OCI-LY3 (cell line): Measurements from ENCODE around the gene LRP5.

ENCODE experiments used
- H2AFZ ChIP-seq: fragments of 200-600, 300-600 bp; shearing (Covaris generic); 2 replicates; pipeline ENCODE4 v1.6.0; 2014; ENCODE audit warnings: antibody characterized with exemption, low read depth, low read length
- H3K27ac ChIP-seq: fragments of 200-600, 300-600 bp; sonication (generic); 2 replicates; pipeline ENCODE4 v1.5.1; 2014; ENCODE audit warnings: mild to moderate bottlenecking, low read length, moderate library complexity, mixed read lengths
- H3K27me3 ChIP-seq: fragments of 200-600, 300-600 bp; sonication (generic); 2 replicates; pipeline ENCODE4 v1.6.1; 2014; ENCODE audit warnings: low read depth, low read length, mixed read lengths
- H3K36me3 ChIP-seq: fragments of 200-600, 300-600 bp; sonication (generic); replicated peaks from 2 replicates; pipeline ENCODE3; 2014; ENCODE audit warnings: low read depth, low read length, mixed read lengths
- H3K4me1 ChIP-seq: fragments of 300-600, 200-600 bp; sonication (generic); 2 replicates; pipeline ENCODE4 v1.6.1; 2014; ENCODE audit warnings: low read length, mixed read lengths
- H3K4me2 ChIP-seq: fragments of 200-600, 300-600 bp; sonication (generic); 2 replicates; pipeline ENCODE4 v1.6.1; 2014; ENCODE audit warnings: low read length, mixed read lengths
- H3K4me3 ChIP-seq: fragments of 300-600, 200-600 bp; sonication (generic); 2 replicates; pipeline ENCODE4 v1.5.1; 2014; ENCODE audit warnings: antibody characterized with exemption, mild to moderate bottlenecking, low read length, moderate library complexity
- H3K79me2 ChIP-seq: fragments of 300-600, 200-600 bp; shearing (Covaris generic); 2 replicates; pipeline ENCODE4 v1.6.1; 2014; ENCODE audit warnings: mild to moderate bottlenecking, low read length, mixed read lengths
- H3K9ac ChIP-seq: fragments of 300-600, 200-600 bp; shearing (Covaris generic); 2 replicates; pipeline ENCODE4 v1.6.0; 2014; ENCODE audit warnings: mild to moderate bottlenecking, low read length, moderate library complexity
- H3K9me3 ChIP-seq: fragments of 200-600, 300-600 bp; shearing (Covaris generic); 2 replicates; pipeline ENCODE4 v1.6.1; 2014; ENCODE audit warnings: low read length, mixed read lengths; ENCODE audit not compliant: insufficient read depth
- H4K20me1 ChIP-seq: fragments of 200-600, 300-600 bp; sonication (generic); 2 replicates; pipeline ENCODE4 v1.6.1; 2016; ENCODE audit warnings: low read length, mixed read lengths; ENCODE audit not compliant: insufficient read depth
- CTCF ChIP-seq: fragments of 200-600, 300-600 bp; sonication (generic); IDR thresholded peaks from 2 replicates; pipeline ENCODE4 v1.5.1; 2014; ENCODE audit warnings: antibody characterized with exemption, low read length, low read depth
- EZH2phosphoT487 ChIP-seq: fragments of 200-600 bp; shearing (Covaris generic); IDR thresholded peaks from 2 replicates; pipeline ENCODE4 v1.6.1; 2018; ENCODE audit warnings: antibody characterized with exemption, mixed run types, low read depth

Gene LRP5

GRCh38 chr11:68314203-68315170, 2.1 kb downstream of the LRP5 start:
- H2AFZ ChIP-seq, result no peak overlapping the region
- H4K20me1 ChIP-seq, result peaks cover 26% of the 10 kb centered on the region
- H3K4me3 ChIP-seq, result peak overlapping the region; percentile 91
- TF ChIP-seq CTCF, result no peak
- TF ChIP-seq EZH2phosphoT487, result no peak
- peaks cover 55% of the 10 kb centered on the region for H3K79me2 ChIP-seq
- H3K9ac ChIP-seq, result peak overlapping the region; percentile 87
- peak overlapping the region; percentile 80 for H3K4me2 ChIP-seq
- no peaks in the 10 kb centered on the region for H3K36me3 ChIP-seq
- H3K27me3 ChIP-seq, result no peaks in the 10 kb centered on the region
- H3K27ac ChIP-seq, result no peak overlapping the region
- no peaks in the 10 kb centered on the region for H3K9me3 ChIP-seq
- peaks cover 21% of the 10 kb centered on the region for H3K4me1 ChIP-seq

- H4K20me1 ChIP-seq, result peaks cover 32% of the 10 kb centered on the region
- H3K9me3 ChIP-seq, result no peaks in the 10 kb centered on the region
- H3K9ac ChIP-seq, result no peak overlapping the region
- TF ChIP-seq EZH2phosphoT487, result no peak
- no peak for TF ChIP-seq CTCF
- H3K4me1 ChIP-seq, result peaks cover 16% of the 10 kb centered on the region
- H3K4me3 ChIP-seq, result no peak overlapping the region
- H3K27me3 ChIP-seq, result no peaks in the 10 kb centered on the region
- no peak overlapping the region for H3K4me2 ChIP-seq
- H3K36me3 ChIP-seq, result no peaks in the 10 kb centered on the region
- peaks cover 63% of the 10 kb centered on the region for H3K79me2 ChIP-seq
- no peak overlapping the region for H3K27ac ChIP-seq
- no peak overlapping the region for H2AFZ ChIP-seq
Observed at GRCh38 chr11:68315171-68315920, 3.0 kb downstream of the LRP5 start.

GRCh38 chr11:68317147-68317785, 4.9 kb downstream of the LRP5 start:
- Histone ChIP-seq H3K4me1 (peaks cover 11% of the 10 kb centered on the region), H3K4me2 (no peak overlapping the region), H3K27me3 (no peaks in the 10 kb centered on the region), H3K9ac (no peak overlapping the region), H3K79me2 (peaks cover 80% of the 10 kb centered on the region), H4K20me1 (peaks cover 40% of the 10 kb centered on the region), H3K4me3 (no peak overlapping the region), H3K9me3 (no peaks in the 10 kb centered on the region), H3K27ac (no peak overlapping the region), H3K36me3 (no peaks in the 10 kb centered on the region), H2AFZ (no peak overlapping the region)
- TF ChIP-seq CTCF (no peak), EZH2phosphoT487 (no peak)
